AML-193 (cell line): ENCODE data around the gene CEL.
"Not testable (repeated sequence)": the region's sequence is repeated elsewhere in the genome, so short reads cannot be mapped to it uniquely, and the experiment has no call there.

Source experiments
- DNase-seq, 2 experiments: peaks; one replicate each; lab custom pipeline; 2025; lab: John Stamatoyannopoulos, UW

The CEL gene

GRCh38 chr9:133086212-133086860, 24.6 kb downstream of the CEL start:
- not testable (repeated sequence) for DNase-seq

GRCh38 chr9:133086894-133087293, 25.1 kb downstream of the CEL start:
- DNase-seq: no peak

- no peak for DNase-seq
Measured at GRCh38 chr9:133087429-133088145, 25.8 kb downstream of the CEL start.

DNA sequence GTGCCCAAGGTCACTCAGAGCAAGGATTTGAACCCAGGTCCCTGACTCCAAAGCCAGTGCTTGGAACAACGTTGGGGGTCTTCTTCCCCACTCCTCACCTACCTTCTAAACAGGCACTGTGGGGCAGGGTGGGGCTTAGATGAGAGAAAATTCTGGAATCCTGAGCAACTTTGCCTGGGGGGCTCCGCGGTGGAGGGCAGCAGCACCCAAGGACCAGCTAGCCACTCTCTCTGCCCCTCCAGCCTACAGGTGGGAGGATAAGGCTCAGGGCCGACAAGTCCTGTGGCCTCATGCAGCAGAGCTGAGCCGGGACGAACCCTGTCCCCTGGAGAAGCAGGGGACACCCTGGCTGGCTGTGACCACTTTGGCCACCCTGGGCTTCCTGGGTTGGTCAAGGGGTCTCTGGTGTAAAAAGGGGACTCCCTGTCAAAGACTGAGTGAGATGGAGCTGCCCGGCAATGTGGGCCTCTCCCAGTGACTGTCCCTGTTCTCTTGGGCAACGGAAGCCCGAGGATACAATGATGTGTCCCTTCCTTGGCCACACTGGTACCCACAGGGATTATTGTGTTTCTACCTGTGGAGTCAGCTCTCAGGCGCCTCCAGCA, 26.5 kb downstream of the CEL start:
- no peak for DNase-seq

GRCh38 chr9:133088756-133089155, 27.0 kb downstream of the CEL start:
- no peak for DNase-seq

DNA sequence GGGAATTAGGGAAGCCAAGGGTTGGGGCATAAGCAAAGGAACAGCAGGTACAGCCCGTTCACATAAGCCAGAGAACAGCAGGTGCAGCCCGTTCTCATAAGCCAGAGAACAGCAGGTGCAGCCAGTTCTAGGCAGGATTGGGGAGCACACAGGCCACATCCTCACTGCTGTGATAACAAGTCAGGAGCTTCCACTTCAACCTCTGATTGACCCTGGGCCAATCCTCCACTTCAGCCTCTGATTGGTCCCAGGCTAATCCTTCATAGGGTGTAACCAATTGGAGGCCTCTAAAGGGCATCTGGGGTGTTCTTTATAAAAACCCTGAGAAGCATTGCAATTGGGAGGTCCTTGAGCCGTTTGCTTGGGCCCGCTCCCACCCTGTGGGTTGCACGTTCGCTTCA, 27.5 kb downstream of the CEL start:
- no peak for DNase-seq

- no peak for DNase-seq
Measured at GRCh38 chr9:133090187-133090586, 28.4 kb downstream of the CEL start.

DNA sequence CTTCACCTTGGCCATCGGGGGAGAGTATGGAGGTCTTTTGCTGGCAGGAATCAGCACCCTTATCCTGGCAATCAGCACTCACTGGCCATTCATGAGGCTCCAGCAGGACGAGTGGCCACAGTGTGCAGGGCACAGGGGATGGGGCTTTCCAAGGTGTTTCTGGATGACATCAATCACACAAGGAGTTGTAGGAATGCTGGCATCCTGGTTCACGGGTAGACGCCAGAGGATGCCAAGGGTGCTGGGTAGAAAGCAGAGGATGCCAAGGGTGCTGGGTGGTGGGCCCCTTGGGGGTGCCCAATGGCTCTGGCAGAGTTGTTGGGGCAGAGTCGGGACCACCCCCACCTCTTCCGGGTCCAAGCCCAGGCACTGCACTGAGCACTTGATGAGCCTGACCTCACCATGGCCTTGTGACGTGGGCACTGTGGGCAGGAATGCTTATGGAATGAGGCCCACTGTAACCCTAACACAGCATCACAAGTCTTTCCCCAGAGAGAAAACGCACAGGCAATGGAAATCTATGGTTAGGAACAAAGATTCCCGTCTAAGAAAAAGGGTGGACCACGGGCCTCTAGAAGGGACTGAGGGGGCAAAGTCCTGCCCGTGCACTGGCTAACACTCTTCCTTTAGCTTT, 29.1 kb downstream of the CEL start:
- no peak for DNase-seq

DNA sequence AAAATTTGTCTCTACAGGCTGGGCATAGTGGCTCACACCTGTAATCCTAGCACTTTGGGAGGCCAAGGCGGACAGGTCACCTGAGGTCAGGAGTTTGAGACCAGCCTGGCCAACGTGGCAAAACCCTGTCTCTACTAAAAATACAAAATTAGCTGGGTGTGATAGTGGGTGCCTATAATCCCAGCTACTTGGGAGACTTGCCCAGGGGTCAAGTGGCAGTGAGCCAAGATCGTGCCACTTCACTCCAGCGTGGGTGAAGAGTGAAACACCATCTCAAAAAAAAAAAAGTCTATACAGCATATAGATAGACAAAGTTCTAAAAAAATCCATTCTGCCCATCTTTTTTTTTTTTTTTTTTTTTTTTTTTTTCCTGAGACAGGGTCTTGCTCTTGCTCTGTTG, 32.6 kb downstream of the CEL start:
- not testable (repeated sequence) for DNase-seq

GRCh38 chr9:133094842-133095393, 33.1 kb downstream of the CEL start:
- DNase-seq: no peak

DNA sequence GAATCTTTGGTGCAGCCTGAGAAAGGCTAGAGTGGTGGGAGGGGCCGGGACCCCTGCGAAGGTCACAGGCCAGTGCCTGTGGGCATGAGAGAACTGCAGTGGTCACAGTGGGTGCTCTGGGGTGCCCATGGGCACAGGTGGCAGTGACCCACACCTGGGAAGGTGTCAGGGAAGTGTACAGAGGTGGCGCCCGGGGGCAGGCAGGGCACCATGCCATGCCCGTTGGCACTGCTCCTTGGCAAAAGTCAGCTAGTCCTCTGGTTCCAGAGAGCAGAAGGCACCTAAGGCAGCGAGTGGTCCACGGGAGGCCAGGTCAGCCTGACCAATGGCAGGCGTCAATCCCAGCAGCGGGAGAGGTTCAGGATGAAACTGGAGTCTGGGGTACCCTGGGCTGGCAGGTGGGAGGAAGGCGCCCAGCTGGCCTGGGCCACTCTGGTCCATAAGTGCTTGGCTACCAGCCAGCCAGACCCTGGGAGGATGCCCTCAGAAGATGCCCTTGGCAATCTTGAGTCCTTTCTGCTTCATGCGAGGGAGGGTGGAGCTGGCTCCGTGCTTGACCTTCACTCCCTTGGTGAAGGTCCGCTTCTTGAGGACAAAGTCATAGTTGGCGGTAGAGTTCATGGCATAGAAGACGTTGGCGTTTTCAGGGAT, 36.4 kb downstream of the CEL start:
- no peak for DNase-seq

DNA sequence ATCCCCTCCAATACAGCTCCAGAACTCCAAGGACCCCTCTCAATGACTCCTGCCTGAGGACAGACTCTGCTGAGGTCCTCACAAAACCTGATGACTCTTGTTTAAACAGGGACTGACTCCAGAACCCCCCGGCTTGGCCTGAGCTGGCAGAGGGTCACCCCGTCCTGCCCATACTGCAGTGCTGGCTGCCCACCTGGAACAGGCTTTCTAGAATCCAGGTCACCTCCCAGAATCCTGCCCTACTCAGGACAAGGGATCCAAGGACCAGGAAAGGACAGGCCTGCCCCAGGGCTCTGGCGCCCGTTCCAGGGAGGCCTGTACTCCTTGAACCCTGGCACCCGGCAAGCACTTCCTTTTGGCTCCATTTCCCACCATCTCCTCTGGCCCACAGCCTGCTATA, 37.1 kb downstream of the CEL start:
- DNase-seq: no peak

GRCh38 chr9:133099726-133100505, 38.1 kb downstream of the CEL start:
- no peak for DNase-seq

DNA sequence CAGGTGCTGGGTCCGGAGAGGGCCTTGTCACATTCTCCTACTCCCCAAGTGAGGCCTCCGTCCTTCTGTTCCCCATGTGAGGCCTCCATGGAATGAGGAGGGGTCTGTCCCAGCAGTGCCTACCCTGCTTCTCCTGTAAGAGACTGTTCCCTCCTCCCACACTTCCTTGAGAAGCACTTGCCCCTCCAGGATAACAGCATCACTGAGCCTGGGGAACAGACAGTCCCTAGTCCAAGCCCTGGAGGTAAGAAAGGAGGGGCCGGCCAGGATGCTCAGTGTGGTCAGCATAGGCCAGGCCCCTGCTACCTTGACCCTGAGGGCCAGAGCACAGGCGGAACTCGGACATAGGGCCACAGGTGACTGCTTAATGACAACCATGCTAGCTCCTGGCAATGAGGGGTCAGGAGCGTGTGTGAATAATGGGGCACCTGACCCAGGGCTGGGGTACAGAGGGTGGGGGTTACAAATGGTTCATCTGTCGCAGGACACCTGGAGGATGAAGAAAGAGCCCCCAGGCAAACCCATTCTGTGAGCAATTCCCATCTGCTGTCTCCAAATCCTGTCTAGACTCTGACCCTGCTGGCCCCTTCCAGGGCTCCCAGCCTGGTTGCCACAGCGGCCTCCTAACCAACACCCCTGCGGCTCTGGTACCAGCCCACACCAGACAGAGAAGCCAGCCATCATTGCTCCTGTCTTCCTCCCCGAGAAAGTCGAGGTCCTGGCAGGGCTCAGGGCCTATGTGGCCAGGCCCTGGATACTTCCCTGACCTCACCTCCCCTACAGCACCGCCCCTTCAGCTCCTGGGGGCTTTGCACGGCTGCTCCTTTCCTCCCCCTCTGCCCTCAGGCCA, 39.0 kb downstream of the CEL start:
- DNase-seq: no peak

- DNase-seq: no peak
Measured at GRCh38 chr9:133101356-133102189, 39.8 kb downstream of the CEL start.

DNA sequence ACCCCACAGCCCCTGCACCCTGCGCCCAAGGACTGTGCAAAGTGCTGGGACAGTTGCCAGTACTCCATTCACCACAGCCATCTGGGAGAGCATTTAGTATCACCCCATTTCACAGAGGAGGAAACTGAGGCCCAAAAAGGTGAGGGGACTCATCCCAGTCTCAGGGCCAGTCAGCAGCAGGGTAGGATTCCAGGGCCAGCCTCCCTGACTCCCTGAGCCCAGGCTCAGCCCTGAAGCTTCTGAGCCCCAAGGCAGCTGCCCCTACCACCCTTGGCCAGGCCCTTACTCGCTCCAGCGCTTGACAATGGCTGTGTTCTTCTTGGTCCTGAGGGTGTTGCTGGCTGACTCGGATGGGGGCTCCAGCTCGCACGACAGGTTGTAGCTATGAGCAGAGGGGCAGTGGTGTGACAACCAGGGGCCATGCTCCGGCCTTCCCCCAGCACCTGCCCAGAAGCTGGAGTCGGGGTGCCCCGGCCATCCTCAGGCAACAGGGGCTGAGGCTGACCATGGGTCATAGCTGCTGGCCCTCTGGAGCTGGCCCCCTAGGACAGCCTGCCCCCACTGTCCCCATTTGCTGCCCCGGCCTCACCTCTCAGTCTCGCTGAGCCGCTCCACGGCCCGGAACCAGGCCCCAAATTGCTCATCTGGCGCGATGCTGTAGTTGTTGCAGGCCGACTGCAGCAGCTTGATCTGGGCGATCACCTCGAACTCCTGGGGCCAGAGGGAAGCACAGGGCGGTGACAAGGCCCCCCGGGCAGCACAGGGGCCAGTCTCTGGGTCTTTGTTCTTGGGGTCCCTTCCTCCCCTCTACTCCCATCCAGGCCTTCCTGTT, 40.6 kb downstream of the CEL start:
- DNase-seq: no peak

DNA sequence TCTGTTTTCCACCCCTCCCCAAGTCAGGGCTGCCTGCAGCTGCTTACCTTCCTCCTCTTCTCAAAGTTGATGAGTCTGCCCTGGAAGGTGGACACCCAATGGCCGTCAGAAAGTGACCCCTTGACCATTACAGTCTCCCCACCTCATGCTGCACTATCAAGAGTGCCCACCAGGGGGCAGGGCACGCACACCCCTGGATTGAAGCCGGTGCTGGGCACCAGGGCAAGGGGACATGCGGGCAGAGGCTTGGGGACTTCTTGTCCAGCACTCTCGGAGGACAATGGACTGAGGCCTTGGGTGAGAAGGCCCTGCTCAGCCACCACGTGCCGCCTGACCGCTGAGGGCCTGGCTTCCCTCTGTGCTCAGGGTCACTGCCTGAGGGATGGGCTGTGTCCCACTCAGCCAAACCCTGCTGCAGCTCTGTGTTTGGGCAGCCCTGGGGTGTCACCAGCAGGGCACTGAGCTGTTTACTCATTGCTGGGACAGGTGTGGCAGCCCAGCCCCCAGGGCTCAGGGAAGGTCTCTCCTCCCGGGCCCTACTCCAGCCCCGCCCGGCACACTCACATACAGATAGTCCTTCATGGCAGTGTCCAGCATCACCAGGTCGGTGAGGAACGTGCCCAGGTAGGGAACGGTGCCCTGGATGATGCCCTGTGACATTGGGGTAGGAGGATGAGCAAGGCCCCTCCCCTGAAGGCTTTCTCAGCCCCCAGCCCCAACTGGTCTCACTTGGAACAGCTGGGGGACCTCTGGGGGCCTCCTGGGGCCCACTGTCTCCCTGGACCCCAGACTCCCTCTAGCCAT, 41.6 kb downstream of the CEL start:
- peak; percentile 11 to 15 for DNase-seq
